ENCODE results near the gene MT1F.

GRCh38 chr16:56631832-56632155 is 26.0 kb upstream of the MT1F start:
- TF ChIP-seq CTCF (IDR thresholded peaks at IDR 0.05) (no peak), POLR2AphosphoS5 (IDR thresholded peaks at IDR 0.05; ENCODE audit: low read depth, low read length) (no peak)

All from Panc1 (cell line).